C4-2B (cell line): Measurements from ENCODE around the gene HEYL.

Experiments
- H3K27ac ChIP-seq: fragments of 450-650 bp; 2 replicates; pipeline ENCODE4 v1.5.1; 2017
- CTCF ChIP-seq: fragments of 450-650 bp; conservative IDR thresholded peaks from 2 replicates; pipeline ENCODE4 v1.5.1; 2017; ENCODE audit warnings: mild to moderate bottlenecking
- ZFX ChIP-seq: fragments of 450-650 bp; IDR thresholded peaks from 2 replicates; pipeline ENCODE4 v1.6.1; 2017

The HEYL gene

DNA sequence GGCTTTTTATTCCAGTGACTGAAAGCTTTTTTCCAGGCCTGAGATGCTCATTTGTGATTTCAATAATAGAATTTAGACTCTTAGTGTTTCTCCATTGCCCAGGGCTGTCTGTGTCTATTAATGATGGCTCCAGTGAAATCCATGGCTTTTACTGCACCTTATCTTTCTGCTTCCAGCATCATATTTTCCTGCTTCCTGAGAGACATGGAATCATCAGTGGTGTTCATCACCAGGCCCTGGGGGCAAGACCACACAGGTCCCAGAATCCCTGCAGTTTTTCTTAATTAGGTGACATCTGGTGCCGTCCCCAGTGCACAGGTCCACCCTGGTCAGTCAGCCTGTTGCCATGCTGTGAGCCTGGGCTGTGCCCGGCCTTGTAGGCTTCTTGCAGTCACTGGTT, 16.9 kb upstream of the HEYL start:
- TF ChIP-seq ZFX = no peak
- TF ChIP-seq CTCF = no peak
- no peak overlapping the region for H3K27ac ChIP-seq

DNA sequence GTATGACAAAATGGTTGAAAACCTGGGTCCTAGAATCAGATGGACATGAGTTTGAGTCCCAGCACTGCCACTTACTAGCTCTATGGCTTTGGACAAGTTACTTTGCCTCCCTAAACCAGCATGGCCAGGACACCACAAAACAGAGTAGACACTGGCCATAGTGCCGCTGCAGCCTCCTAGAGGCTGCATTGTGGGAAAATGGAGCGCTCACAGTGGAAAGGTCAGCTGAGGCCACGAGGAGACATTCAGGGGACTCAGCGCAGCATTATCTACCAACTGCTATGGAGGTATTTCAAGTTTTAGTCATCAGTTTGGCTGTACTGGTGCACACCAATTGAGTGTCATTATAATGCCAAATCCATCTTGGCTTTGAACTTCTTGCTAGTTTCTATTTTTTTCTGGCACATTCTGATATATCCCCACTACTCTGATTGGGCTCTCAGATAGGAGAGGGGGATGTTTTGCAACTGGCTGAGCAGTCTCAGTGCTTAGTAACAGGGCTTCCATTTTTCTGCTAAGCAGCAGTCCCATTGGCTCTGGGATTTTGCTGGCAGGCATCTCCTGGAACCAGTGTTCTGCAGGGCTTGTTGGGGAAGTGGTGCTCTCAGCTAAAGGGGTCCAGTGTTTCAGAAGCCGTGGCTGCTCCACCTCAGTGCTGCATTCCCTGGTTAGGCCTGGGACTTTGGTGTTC, 16.3 kb upstream of the HEYL start:
- no peak overlapping the region for H3K27ac ChIP-seq
- TF ChIP-seq ZFX (no peak), CTCF (no peak)

DNA sequence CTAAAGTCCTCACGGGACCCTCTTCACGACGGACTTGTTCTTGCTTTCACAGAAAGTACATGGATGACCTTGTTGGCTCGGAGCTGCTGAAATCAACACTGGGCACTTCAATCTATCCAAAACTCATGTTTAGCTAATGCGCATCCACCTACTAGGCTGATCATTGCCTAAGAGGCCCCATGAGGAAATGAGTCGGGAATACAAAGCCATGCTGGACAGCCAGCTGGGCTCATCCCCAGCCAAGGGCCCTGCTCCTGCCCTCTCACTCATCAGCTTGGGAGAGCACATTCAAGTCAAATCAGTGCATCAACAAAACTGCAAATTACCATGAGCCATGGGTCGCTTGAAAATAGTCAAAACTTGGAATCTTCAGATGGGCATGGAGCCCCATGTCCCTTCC, 14.8 kb upstream of the HEYL start:
- H3K27ac ChIP-seq = no peak overlapping the region
- TF ChIP-seq CTCF (no peak), ZFX (no peak)

- H3K27ac ChIP-seq = peak overlapping the region; percentile 40
Measured at GRCh38 chr1:39653546-39654031, 14.1 kb upstream of the HEYL start.

DNA sequence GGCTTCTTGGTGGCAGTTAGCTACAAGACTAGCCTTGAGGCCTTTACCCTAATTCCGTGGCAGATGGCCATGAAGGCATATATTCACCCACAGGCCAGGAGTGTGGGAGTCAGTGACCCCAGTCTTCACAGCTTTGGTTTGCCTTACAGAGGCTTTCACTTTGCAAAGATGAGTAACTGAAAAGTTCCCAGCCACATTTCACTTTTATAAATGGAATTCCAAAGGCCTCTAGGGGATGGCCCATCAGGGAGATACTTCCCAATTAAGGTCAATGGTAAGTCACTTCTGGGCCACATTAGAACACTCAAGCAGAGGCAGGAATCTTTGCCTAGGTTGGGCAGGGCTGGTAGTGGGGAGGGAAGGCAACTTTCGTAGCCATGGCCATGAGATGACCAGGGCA, 13.1 kb upstream of the HEYL start:
- TF ChIP-seq CTCF (no peak), ZFX (no peak)
- H3K27ac ChIP-seq = peak overlapping the region; percentile 40

More at GRCh38 chr1:39653546-39654031, 14.1 kb upstream of the HEYL start:
- peak; percentile 98 for TF ChIP-seq CTCF
- TF ChIP-seq ZFX = no peak

DNA sequence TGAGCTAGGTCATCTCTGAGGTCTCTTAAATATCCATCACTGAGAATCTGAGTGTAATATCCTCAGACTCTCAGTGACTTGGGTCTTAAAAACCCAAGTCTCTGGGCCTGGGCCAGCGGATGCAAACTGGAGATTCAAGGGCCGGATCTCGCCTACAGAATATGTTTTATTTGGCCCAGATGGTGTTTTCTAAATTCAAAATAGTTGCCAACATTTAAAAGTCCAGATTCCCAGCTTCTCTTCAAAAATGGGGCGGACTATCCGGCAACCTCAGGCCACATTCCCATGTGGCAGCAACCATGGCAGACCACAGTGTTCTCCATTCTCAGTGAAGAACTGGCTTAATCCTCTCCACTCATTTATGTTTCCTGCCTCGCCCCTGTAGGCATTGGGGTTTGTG, 12.7 kb upstream of the HEYL start:
- H3K27ac ChIP-seq = no peak overlapping the region
- TF ChIP-seq ZFX = no peak
- no peak for TF ChIP-seq CTCF

DNA sequence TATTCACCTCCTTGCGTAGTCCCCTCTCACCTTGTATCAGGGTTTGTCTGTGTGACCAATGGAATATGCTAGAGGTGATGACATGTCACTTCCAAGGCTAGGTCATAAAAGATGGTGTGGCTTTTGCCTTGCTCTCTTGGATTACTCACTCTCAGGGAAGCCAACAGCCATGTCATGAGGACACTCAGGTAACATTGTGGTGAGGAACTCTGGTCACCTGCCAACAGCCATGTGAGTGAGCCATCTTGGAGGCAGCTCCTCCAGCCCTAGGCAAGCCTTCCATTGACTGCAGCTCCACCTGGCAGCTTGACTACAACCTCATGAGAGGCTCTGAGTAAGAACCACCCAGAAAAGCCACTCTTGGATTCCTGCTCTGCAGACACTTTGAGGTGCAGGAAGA, 11.0 kb upstream of the HEYL start:
- TF ChIP-seq ZFX = no peak
- TF ChIP-seq CTCF = no peak
- H3K27ac ChIP-seq = no peak overlapping the region
